TTC549 (cell line): Measurements from ENCODE around the gene CCL17.
"Not testable (repeated sequence)": the region's sequence is repeated elsewhere in the genome, so short reads cannot be mapped to it uniquely, and the experiment has no call there.

ENCODE experiments used
- FAIRE-seq: peaks from 2 replicates; lab custom pipeline; 2012; peaks lifted over from hg19 to GRCh38; lab: Jason Lieb, UNC

CCL17 gene

GRCh38 chr16:57403965-57404817 lies at the start of gene CCL17:
TSS of gene CCL17 (plus strand) at chr16:57404767. CDS start at chr16:57413933, 9,166 bp downstream.
- no peak for FAIRE-seq

- no peak for FAIRE-seq
Observed at GRCh38 chr16:57355898-57356414, 48.6 kb upstream of the CCL17 start.

- no peak for FAIRE-seq
Observed at GRCh38 chr16:57356547-57356946, 48.0 kb upstream of the CCL17 start.

GRCh38 chr16:57357330-57358085 lies 47.1 kb upstream of the CCL17 start:
- no peak for FAIRE-seq

- FAIRE-seq, result no peak
Observed at GRCh38 chr16:57358086-57358420, 46.5 kb upstream of the CCL17 start.

- FAIRE-seq, result no peak
Observed at GRCh38 chr16:57358527-57359095, 46.0 kb upstream of the CCL17 start, which contains the start of gene CCL22. TSS of gene CCL22 (plus strand) at chr16:57358783. CDS start at chr16:57358817, 34 bp downstream.

- FAIRE-seq, result no peak
Observed at GRCh38 chr16:57360321-57360935, 44.1 kb upstream of the CCL17 start.

GRCh38 chr16:57361404-57361803 lies 43.2 kb upstream of the CCL17 start:
- FAIRE-seq, result no peak

- FAIRE-seq, result no peak
Observed at GRCh38 chr16:57364143-57364542, 40.4 kb upstream of the CCL17 start.

GRCh38 chr16:57366544-57367040 lies 38.0 kb upstream of the CCL17 start:
- no peak for FAIRE-seq

- no peak for FAIRE-seq
Observed at GRCh38 chr16:57367116-57367752, 37.3 kb upstream of the CCL17 start.

GRCh38 chr16:57371494-57372371 lies 32.8 kb upstream of the CCL17 start:
- no peak for FAIRE-seq

- FAIRE-seq, result no peak
Observed at GRCh38 chr16:57372372-57373116, 32.0 kb upstream of the CCL17 start, which contains the start of gene CX3CL1. TSS of gene CX3CL1 (plus strand) at chr16:57372490. CDS start at chr16:57372569, 79 bp downstream.

GRCh38 chr16:57373117-57373947 lies 31.2 kb upstream of the CCL17 start:
- no peak for FAIRE-seq

GRCh38 chr16:57374067-57374534 lies 30.5 kb upstream of the CCL17 start:
- FAIRE-seq, result no peak

- not testable (repeated sequence) for FAIRE-seq
Observed at GRCh38 chr16:57374925-57375465, 29.6 kb upstream of the CCL17 start.

GRCh38 chr16:57376313-57376818 lies 28.2 kb upstream of the CCL17 start:
- no peak for FAIRE-seq
